ENCODE measurements around the gene TBX4. TPM values are rescaled to one million over a fixed set of nuclear protein-coding genes. Genes with fewer than 3 reads are reported as not detected.

The TBX4 gene
- total RNA-seq, 1 experiment from 2014 or later, result not detected

DNA sequence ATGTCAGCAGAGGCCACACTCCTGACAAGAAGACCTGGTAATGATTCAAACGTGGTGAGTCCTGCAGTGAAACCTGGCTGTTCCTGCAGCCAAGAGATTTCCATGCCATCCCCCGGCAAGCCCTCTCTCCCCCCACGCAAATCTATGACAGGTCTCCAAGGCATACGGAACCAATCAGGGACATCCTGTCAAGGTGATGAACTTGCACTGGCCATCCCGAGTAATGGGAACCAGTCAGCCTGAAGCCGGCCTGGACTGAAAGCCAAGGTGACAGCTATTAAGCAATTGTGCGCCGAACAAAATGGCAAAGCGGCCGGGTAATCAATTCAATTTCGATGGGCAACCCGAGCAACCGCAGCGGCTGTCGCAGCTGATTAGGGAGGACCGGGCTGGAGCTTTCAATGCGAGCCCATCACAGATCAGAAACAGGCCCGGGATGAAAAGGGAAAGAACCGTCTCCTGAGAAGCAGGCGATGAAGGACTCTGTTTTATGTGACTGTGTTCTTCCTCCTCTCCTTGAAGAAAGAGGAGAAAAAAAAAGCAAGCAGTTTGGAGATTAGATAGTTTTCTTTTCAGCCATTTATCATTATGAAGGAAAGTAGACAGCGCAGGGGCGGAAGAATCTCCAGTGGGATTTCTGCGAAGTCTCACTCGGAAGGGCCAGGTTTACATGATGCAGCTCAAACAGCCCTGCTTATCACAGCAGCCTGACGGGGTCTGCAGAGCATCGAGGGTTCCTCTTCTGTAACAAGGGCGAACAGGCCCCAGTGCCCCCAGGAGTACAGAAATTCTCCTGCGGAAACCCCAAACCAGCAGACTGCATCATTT, 35.2 kb downstream of the TBX4 start:
- no peaks in the 10 kb centered on the region for H4K20me1 ChIP-seq (ENCODE audit: insufficient read depth)
- ChIA-PET POLR2A (ENCODE audit: unreplicated experiment) (interaction anchor here (0.6 kb wide), 1 partner anchor 20 kb away, joined by 3 read pairs; no protein-coding TSS in a partner anchor), CTCF (interaction anchor here (0.6 kb wide), 1 partner anchor 35 kb away, joined by 3 read pairs; no protein-coding TSS in a partner anchor)
- no peak overlapping the region for H3K27ac ChIP-seq
- H3K4me3 ChIP-seq, result no peak overlapping the region
- intact Hi-C loops (cut with micrococcal nuclease; ENCODE audit: unreplicated experiment), result no loop called here
- H3K79me2 ChIP-seq (ENCODE audit: low read depth), result no peaks in the 10 kb centered on the region
- peaks cover 3% of the 10 kb centered on the region; the same call in 1 of the 2 replicates for H3F3A ChIP-seq (ENCODE audit: insufficient read depth, low read depth)
- no peaks in the 10 kb centered on the region for H3K36me3 ChIP-seq (ENCODE audit: low read depth)
- H2AFZ ChIP-seq, result no peak overlapping the region
- BruUV-seq (replicated peaks), result no TSS peak
- H3K27me3 ChIP-seq (ENCODE audit: insufficient read depth, low read depth), result no peaks in the 10 kb centered on the region
- H3K9me3 ChIP-seq (ENCODE audit: insufficient read depth, low read depth), result no peaks in the 10 kb centered on the region
- 0 out of 2 replicates have a peak, but pooled peaks cover 3% of the 10 kb centered on the region for H3K4me1 ChIP-seq (replicated peaks; ENCODE audit: insufficient read depth)
- H3K4me2 ChIP-seq, result no peak overlapping the region
- no peak for DNase-seq
- no peak for TF ChIP-seq EZH2 (IDR thresholded peaks at IDR 0.05; ENCODE audit: low read depth)
- TF ChIP-seq, protein P1, sequence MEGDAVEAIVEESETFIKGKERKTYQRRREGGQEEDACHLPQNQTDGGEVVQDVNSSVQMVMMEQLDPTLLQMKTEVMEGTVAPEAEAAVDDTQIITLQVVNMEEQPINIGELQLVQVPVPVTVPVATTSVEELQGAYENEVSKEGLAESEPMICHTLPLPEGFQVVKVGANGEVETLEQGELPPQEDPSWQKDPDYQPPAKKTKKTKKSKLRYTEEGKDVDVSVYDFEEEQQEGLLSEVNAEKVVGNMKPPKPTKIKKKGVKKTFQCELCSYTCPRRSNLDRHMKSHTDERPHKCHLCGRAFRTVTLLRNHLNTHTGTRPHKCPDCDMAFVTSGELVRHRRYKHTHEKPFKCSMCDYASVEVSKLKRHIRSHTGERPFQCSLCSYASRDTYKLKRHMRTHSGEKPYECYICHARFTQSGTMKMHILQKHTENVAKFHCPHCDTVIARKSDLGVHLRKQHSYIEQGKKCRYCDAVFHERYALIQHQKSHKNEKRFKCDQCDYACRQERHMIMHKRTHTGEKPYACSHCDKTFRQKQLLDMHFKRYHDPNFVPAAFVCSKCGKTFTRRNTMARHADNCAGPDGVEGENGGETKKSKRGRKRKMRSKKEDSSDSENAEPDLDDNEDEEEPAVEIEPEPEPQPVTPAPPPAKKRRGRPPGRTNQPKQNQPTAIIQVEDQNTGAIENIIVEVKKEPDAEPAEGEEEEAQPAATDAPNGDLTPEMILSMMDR (conservative IDR thresholded peaks at IDR 0.05), result no peak
- no peaks in the 10 kb centered on the region for H3K9me2 ChIP-seq (ENCODE audit: insufficient read depth)

DNA sequence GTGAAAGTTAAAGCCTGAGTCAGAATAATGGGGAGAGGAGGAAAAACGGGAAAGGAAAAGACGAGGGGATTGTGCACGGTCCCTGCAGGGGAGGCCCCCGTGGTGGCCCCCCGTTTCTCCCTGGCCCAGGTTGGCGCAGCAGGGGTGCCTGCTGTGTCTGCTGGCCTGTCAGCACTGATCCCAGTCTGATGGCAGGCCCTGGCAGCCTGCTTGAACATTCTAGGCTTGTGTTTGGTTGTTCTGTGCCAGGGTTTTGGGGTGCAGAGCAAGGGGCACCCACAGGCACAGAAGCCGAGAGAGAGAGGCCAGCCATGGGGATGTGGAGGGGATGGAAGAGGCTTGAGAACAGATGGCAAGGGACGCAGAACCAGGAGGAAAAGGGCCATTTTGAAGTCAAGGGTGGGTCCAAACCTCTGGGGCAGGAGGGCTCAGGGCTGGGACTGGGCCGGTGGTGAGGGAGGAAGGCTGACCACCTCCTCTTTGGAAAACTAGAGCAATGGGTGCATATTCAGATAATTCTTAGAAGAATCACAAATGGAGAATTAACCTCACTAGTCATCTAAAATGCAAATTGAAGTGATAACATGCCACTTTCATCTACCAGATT, 35.9 kb downstream of the TBX4 start:
- no peak for DNase-seq
- H3K4me3 ChIP-seq, result no peak overlapping the region
- H3K79me2 ChIP-seq (ENCODE audit: low read depth), result no peaks in the 10 kb centered on the region
- H2AFZ ChIP-seq, result no peak overlapping the region
- BruUV-seq (replicated peaks), result no TSS peak
- TF ChIP-seq EZH2 (IDR thresholded peaks at IDR 0.05; ENCODE audit: low read depth), result no peak
- TF ChIP-seq, protein P1 (conservative IDR thresholded peaks at IDR 0.05), result no peak
- 0 out of 2 replicates have a peak, but pooled peaks cover 3% of the 10 kb centered on the region for H3K4me1 ChIP-seq (replicated peaks; ENCODE audit: insufficient read depth)
- no peak overlapping the region for H3K27ac ChIP-seq
- no peaks in the 10 kb centered on the region for H4K20me1 ChIP-seq (ENCODE audit: insufficient read depth)
- H3F3A ChIP-seq (ENCODE audit: insufficient read depth, low read depth), result peaks cover 3% of the 10 kb centered on the region; the same call in 1 of the 2 replicates
- no peaks in the 10 kb centered on the region for H3K9me2 ChIP-seq (ENCODE audit: insufficient read depth)
- H3K27me3 ChIP-seq (ENCODE audit: insufficient read depth, low read depth), result no peaks in the 10 kb centered on the region
- H3K4me2 ChIP-seq, result no peak overlapping the region
- H3K9me3 ChIP-seq (ENCODE audit: insufficient read depth, low read depth), result no peaks in the 10 kb centered on the region
- ChIA-PET CTCF (no interaction called here), POLR2A (ENCODE audit: unreplicated experiment) (no interaction called here)
- intact Hi-C loops (cut with micrococcal nuclease; ENCODE audit: unreplicated experiment), result no loop called here
- no peaks in the 10 kb centered on the region for H3K36me3 ChIP-seq (ENCODE audit: low read depth)

DNA sequence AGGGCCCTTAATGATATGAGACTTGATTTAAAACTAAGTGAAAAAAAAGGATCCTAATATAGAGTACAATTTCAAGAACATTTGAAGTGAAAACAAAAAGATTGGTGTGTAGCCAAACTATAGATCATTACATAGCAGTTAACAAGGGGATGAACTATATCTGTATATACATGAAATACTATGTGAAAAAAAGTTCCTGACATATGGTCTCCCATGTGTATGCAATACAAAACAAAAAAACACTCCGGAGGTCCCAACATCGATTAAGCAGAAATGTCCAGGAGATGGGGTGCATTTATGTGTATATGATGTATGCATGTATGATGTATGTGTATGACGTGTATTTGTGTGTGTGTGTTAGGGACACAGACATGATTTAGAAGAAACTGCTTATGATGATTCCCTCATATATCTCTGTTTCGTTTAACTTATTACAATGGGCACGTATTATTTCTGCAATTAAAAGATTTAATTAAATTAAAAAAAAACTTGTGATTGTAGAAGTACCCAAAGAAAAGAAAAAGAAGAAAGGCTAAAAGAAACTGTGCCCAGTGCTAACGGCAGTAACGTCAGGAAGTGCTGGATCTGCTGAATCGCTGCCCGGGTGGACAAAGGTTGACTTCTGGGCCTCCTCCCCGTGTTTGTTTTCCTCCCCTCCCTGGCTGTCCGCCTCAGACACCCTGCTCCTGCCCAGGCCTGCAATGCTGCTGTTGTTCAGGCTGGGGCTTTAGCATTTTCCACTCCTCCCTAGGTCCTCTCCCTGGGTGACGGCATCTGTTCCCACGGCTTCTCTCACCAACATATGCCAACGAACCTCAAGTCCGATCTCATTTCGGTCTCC, 36.9 kb downstream of the TBX4 start:
- Histone ChIP-seq H2AFZ (no peak overlapping the region), H4K20me1 (ENCODE audit: insufficient read depth) (no peaks in the 10 kb centered on the region), H3K36me3 (ENCODE audit: low read depth) (no peaks in the 10 kb centered on the region), H3K9me2 (ENCODE audit: insufficient read depth) (no peaks in the 10 kb centered on the region), H3K9me3 (ENCODE audit: insufficient read depth, low read depth) (no peaks in the 10 kb centered on the region), H3K27ac (no peak overlapping the region), H3K79me2 (ENCODE audit: low read depth) (no peaks in the 10 kb centered on the region), H3K4me1 (replicated peaks; ENCODE audit: insufficient read depth) (0 out of 2 replicates have a peak, but pooled peaks cover 3% of the 10 kb centered on the region), H3K4me3 (no peak overlapping the region), H3K27me3 (ENCODE audit: insufficient read depth, low read depth) (no peaks in the 10 kb centered on the region), H3F3A (ENCODE audit: insufficient read depth, low read depth) (peaks cover 3% of the 10 kb centered on the region; the same call in 1 of the 2 replicates), H3K4me2 (no peak overlapping the region)
- DNase-seq, result no peak
- intact Hi-C loops (cut with micrococcal nuclease; ENCODE audit: unreplicated experiment), result no loop called here
- TF ChIP-seq, protein P1 (conservative IDR thresholded peaks at IDR 0.05), result no peak
- TF ChIP-seq EZH2 (IDR thresholded peaks at IDR 0.05; ENCODE audit: low read depth), result no peak
- CTCF ChIA-PET, result no interaction called here
- POLR2A ChIA-PET (ENCODE audit: unreplicated experiment), result no interaction called here
- no TSS peak for BruUV-seq (replicated peaks)

Measured in PC-9 (cell line).